ENCODE data around the gene CFAP57.

CFAP57 gene

GRCh38 chr1:43171876-43172526, at the start of gene CFAP57, which contains the start of gene EBNA1BP2:
Gene CFAP57, plus strand, starts transcription at chr1:43172330. Its CDS starts 424 bp downstream, at chr1:43172754.
Gene EBNA1BP2, minus strand, starts transcription at chr1:43172290. Its CDS starts 172 bp downstream, at chr1:43172118.
- Histone ChIP-seq H3K4me3 (ENCODE audit: insufficient read length, low read depth) (peak within 1 kb of the TSS; percentile 96), H3K9ac (ENCODE audit: insufficient read length, low read depth) (peak within 1 kb of the TSS; percentile 98), H3K27me3 (ENCODE audit: insufficient read depth, insufficient read length) (peaks cover 8% of the 10 kb centered on the region), H3K36me3 (ENCODE audit: insufficient read depth, insufficient read length, low read length) (peaks cover 40% of the 10 kb centered on the region), H3K4me1 (ENCODE audit: insufficient read depth, insufficient read length) (peaks cover 6% of the 10 kb centered on the region), H3K9me3 (ENCODE audit: insufficient read depth, low read length) (peaks cover 14% of the 10 kb centered on the region)
- DNase-seq (ENCODE audit: low read depth, low spot score) = peak; percentile 94
- TF ChIP-seq YY1 (IDR thresholded peaks at IDR 0.05; ENCODE audit: insufficient read depth, insufficient read length) (no peak), ZNF274 (IDR thresholded peaks at IDR 0.05; ENCODE audit: low read depth, low read length) (no peak), SUZ12 (IDR thresholded peaks at IDR 0.05; ENCODE audit: extremely low read depth, insufficient read depth, insufficient read length) (no peak)

- peaks cover 58% of the 10 kb centered on the region for H3K9me3 ChIP-seq (ENCODE audit: insufficient read depth, low read length)
- DNase-seq (ENCODE audit: low read depth, low spot score) = no peak
- H3K9ac ChIP-seq (ENCODE audit: insufficient read length, low read depth) = no peak overlapping the region
- H3K27me3 ChIP-seq (ENCODE audit: insufficient read depth, insufficient read length) = no peaks in the 10 kb centered on the region
- no peak overlapping the region for H3K4me3 ChIP-seq (ENCODE audit: insufficient read length, low read depth)
- no peak for TF ChIP-seq YY1 (IDR thresholded peaks at IDR 0.05; ENCODE audit: insufficient read depth, insufficient read length)
- H3K36me3 ChIP-seq (ENCODE audit: insufficient read depth, insufficient read length, low read length) = no peaks in the 10 kb centered on the region
- H3K4me1 ChIP-seq (ENCODE audit: insufficient read depth, insufficient read length) = no peaks in the 10 kb centered on the region
These were observed 49.1 kb upstream of the CFAP57 start for GRCh38 chr1:43123031-43123430.

GRCh38 chr1:43128816-43129215, 43.3 kb upstream of the CFAP57 start:
- no peak for DNase-seq (ENCODE audit: low read depth, low spot score)
- peaks cover 54% of the 10 kb centered on the region for H3K9me3 ChIP-seq (ENCODE audit: insufficient read depth, low read length)
- H3K4me1 ChIP-seq (ENCODE audit: insufficient read depth, insufficient read length) = no peaks in the 10 kb centered on the region
- H3K9ac ChIP-seq (ENCODE audit: insufficient read length, low read depth) = no peak overlapping the region
- TF ChIP-seq SUZ12 (IDR thresholded peaks at IDR 0.05; ENCODE audit: extremely low read depth, insufficient read depth, insufficient read length) = no peak
- TF ChIP-seq YY1 (IDR thresholded peaks at IDR 0.05; ENCODE audit: insufficient read depth, insufficient read length) = no peak
- no peak for TF ChIP-seq ZNF274 (IDR thresholded peaks at IDR 0.05; ENCODE audit: low read depth, low read length)
- H3K36me3 ChIP-seq (ENCODE audit: insufficient read depth, insufficient read length, low read length) = peaks cover 8% of the 10 kb centered on the region
- H3K4me3 ChIP-seq (ENCODE audit: insufficient read length, low read depth) = no peak overlapping the region
- H3K27me3 ChIP-seq (ENCODE audit: insufficient read depth, insufficient read length) = no peaks in the 10 kb centered on the region

- peaks cover 54% of the 10 kb centered on the region for H3K9me3 ChIP-seq (ENCODE audit: insufficient read depth, low read length)
- no peaks in the 10 kb centered on the region for H3K4me1 ChIP-seq (ENCODE audit: insufficient read depth, insufficient read length)
- no peak overlapping the region for H3K4me3 ChIP-seq (ENCODE audit: insufficient read length, low read depth)
- no peak for DNase-seq (ENCODE audit: low read depth, low spot score)
- TF ChIP-seq SUZ12 (IDR thresholded peaks at IDR 0.05; ENCODE audit: extremely low read depth, insufficient read depth, insufficient read length) (no peak), ZNF274 (IDR thresholded peaks at IDR 0.05; ENCODE audit: low read depth, low read length) (no peak), YY1 (IDR thresholded peaks at IDR 0.05; ENCODE audit: insufficient read depth, insufficient read length) (no peak)
- H3K36me3 ChIP-seq (ENCODE audit: insufficient read depth, insufficient read length, low read length) = peaks cover 8% of the 10 kb centered on the region
- H3K9ac ChIP-seq (ENCODE audit: insufficient read length, low read depth) = no peak overlapping the region
- no peaks in the 10 kb centered on the region for H3K27me3 ChIP-seq (ENCODE audit: insufficient read depth, insufficient read length)
These were observed 42.7 kb upstream of the CFAP57 start for GRCh38 chr1:43129426-43129825.

- H3K9me3 ChIP-seq (ENCODE audit: insufficient read depth, low read length) = peaks cover 42% of the 10 kb centered on the region
- no peaks in the 10 kb centered on the region for H3K27me3 ChIP-seq (ENCODE audit: insufficient read depth, insufficient read length)
- no peaks in the 10 kb centered on the region for H3K4me1 ChIP-seq (ENCODE audit: insufficient read depth, insufficient read length)
- peaks cover 8% of the 10 kb centered on the region for H3K36me3 ChIP-seq (ENCODE audit: insufficient read depth, insufficient read length, low read length)
- H3K4me3 ChIP-seq (ENCODE audit: insufficient read length, low read depth) = no peak overlapping the region
- TF ChIP-seq YY1 (IDR thresholded peaks at IDR 0.05; ENCODE audit: insufficient read depth, insufficient read length) = no peak
- no peak for TF ChIP-seq ZNF274 (IDR thresholded peaks at IDR 0.05; ENCODE audit: low read depth, low read length)
- TF ChIP-seq SUZ12 (IDR thresholded peaks at IDR 0.05; ENCODE audit: extremely low read depth, insufficient read depth, insufficient read length) = no peak
- no peak overlapping the region for H3K9ac ChIP-seq (ENCODE audit: insufficient read length, low read depth)
- no peak for DNase-seq (ENCODE audit: low read depth, low spot score)
These were observed 38.1 kb upstream of the CFAP57 start for GRCh38 chr1:43134068-43134467.

GRCh38 chr1:43134640-43135039, 37.5 kb upstream of the CFAP57 start:
- Histone ChIP-seq H3K36me3 (ENCODE audit: insufficient read depth, insufficient read length, low read length) (peaks cover 8% of the 10 kb centered on the region), H3K4me1 (ENCODE audit: insufficient read depth, insufficient read length) (no peaks in the 10 kb centered on the region), H3K9me3 (ENCODE audit: insufficient read depth, low read length) (peaks cover 46% of the 10 kb centered on the region), H3K9ac (ENCODE audit: insufficient read length, low read depth) (no peak overlapping the region), H3K27me3 (ENCODE audit: insufficient read depth, insufficient read length) (no peaks in the 10 kb centered on the region), H3K4me3 (ENCODE audit: insufficient read length, low read depth) (no peak overlapping the region)
- no peak for DNase-seq (ENCODE audit: low read depth, low spot score)
- TF ChIP-seq YY1 (IDR thresholded peaks at IDR 0.05; ENCODE audit: insufficient read depth, insufficient read length) (no peak), SUZ12 (IDR thresholded peaks at IDR 0.05; ENCODE audit: extremely low read depth, insufficient read depth, insufficient read length) (no peak), ZNF274 (IDR thresholded peaks at IDR 0.05; ENCODE audit: low read depth, low read length) (no peak)

GRCh38 chr1:43135857-43136781, 36.0 kb upstream of the CFAP57 start:
- Histone ChIP-seq H3K9me3 (ENCODE audit: insufficient read depth, low read length) (peaks cover 52% of the 10 kb centered on the region), H3K4me3 (ENCODE audit: insufficient read length, low read depth) (no peak overlapping the region)
- DNase-seq (ENCODE audit: low read depth, low spot score) = no peak

More at GRCh38 chr1:43135857-43136781, 36.0 kb upstream of the CFAP57 start:
- Histone ChIP-seq H3K9ac (ENCODE audit: insufficient read length, low read depth) (no peak overlapping the region), H3K4me1 (ENCODE audit: insufficient read depth, insufficient read length) (no peaks in the 10 kb centered on the region), H3K27me3 (ENCODE audit: insufficient read depth, insufficient read length) (no peaks in the 10 kb centered on the region), H3K36me3 (ENCODE audit: insufficient read depth, insufficient read length, low read length) (peaks cover 4% of the 10 kb centered on the region)
- no peak for TF ChIP-seq YY1 (IDR thresholded peaks at IDR 0.05; ENCODE audit: insufficient read depth, insufficient read length)
